HEK293T (cell line): ENCODE data around the gene FGFR1OP2.

Experiments
- CTCF ChIA-PET: fragments of 350-600 bp; formaldehyde crosslinking; extraction: SDS; loops from one replicate; lab custom pipeline; 2021; ENCODE audit warnings: antibody characterized with exemption, inconsistent platforms; lab: Yijun Ruan, JAX
- POLR2A ChIA-PET: fragments of 350-600 bp; formaldehyde crosslinking; extraction: SDS; loops from one replicate; lab custom pipeline; 2020; ENCODE audit warnings: antibody characterized with exemption, inconsistent platforms; lab: Yijun Ruan, JAX
- DNase-seq: peaks from one replicate; pipeline ENCODE4 v3.0.0; 2012; ENCODE audit warnings: mixed read lengths; ENCODE audit errors: extremely low spot score
- ARNT ChIP-seq: fragments of 450-650 bp; IDR thresholded peaks from 2 replicates; pipeline ENCODE4 v1.6.1; 2017; ENCODE audit warnings: mild to moderate bottlenecking
- BHLHE40 ChIP-seq: fragments of 450-650 bp; IDR thresholded peaks from 2 replicates; pipeline ENCODE4 v1.6.1; 2016; ENCODE audit warnings: mild to moderate bottlenecking, moderate library complexity, borderline replicate concordance
- CTBP1 ChIP-seq: fragments of 450-650 bp; IDR thresholded peaks from 2 replicates; pipeline ENCODE4 v1.6.1; 2016; ENCODE audit warnings: borderline replicate concordance
- ELF4 ChIP-seq: fragments of 450-650 bp; IDR thresholded peaks from 2 replicates; pipeline ENCODE4 v1.6.1; 2017; ENCODE audit warnings: antibody characterized with exemption
- FOXA1 ChIP-seq: fragments of 450-650 bp; IDR thresholded peaks from 2 replicates; pipeline ENCODE4 v1.6.1; 2016; ENCODE audit warnings: mild to moderate bottlenecking
- FOXK2 ChIP-seq: fragments of 450-650 bp; IDR thresholded peaks from 2 replicates; pipeline ENCODE4 v1.6.1; 2016; ENCODE audit warnings: mild to moderate bottlenecking
- FOXM1 ChIP-seq: fragments of 450-650 bp; IDR thresholded peaks from 2 replicates; pipeline ENCODE4 v1.6.1; 2017; ENCODE audit warnings: mild to moderate bottlenecking, borderline replicate concordance
- HDGF ChIP-seq: fragments of 450-650 bp; IDR thresholded peaks from 2 replicates; pipeline ENCODE4 v1.6.1; 2017; ENCODE audit warnings: antibody characterized with exemption, borderline replicate concordance
- L3MBTL2 ChIP-seq: fragments of 450-650 bp; conservative IDR thresholded peaks from 2 replicates; pipeline ENCODE4 v1.6.1; 2016; ENCODE audit warnings: mild to moderate bottlenecking
- LEF1 ChIP-seq: fragments of 450-650 bp; IDR thresholded peaks from 2 replicates; pipeline ENCODE4 v1.6.1; 2017; ENCODE audit warnings: mild to moderate bottlenecking, borderline replicate concordance
- NFRKB ChIP-seq: fragments of 450-650 bp; IDR thresholded peaks from 2 replicates; pipeline ENCODE4 v1.6.1; 2016; ENCODE audit warnings: mild to moderate bottlenecking, moderate library complexity
- PKNOX1 ChIP-seq: fragments of 450-650 bp; IDR thresholded peaks from 2 replicates; pipeline ENCODE4 v1.6.1; 2016
- SP1 ChIP-seq: fragments of 450-650 bp; IDR thresholded peaks from 2 replicates; pipeline ENCODE4 v1.6.1; 2017
- SUZ12 ChIP-seq: fragments of 450-650 bp; IDR thresholded peaks from 2 replicates; pipeline ENCODE4 v1.6.1; 2016; ENCODE audit warnings: mild to moderate bottlenecking
- TARDBP ChIP-seq: fragments of 450-650 bp; IDR thresholded peaks from 2 replicates; pipeline ENCODE4 v1.6.1; 2016
- ZNF384 ChIP-seq: fragments of 450-650 bp; IDR thresholded peaks from 2 replicates; pipeline ENCODE4 v1.6.1; 2016

FGFR1OP2 gene

GRCh38 chr12:27014859-27015729 is 76.8 kb downstream of the FGFR1OP2 start:
- DNase-seq, result no peak
- ChIA-PET POLR2A (interaction anchor here (2.4 kb wide), 1 partner anchor 7 kb away, joined by 8 read pairs; the partner anchor contains the start of gene MED21), CTCF (interaction anchor here (0.7 to 2.3 kb wide), 7 partner anchors 14 to 691 kb away, joined by 3 to 10 read pairs (median 3); no protein-coding TSS in a partner anchor)
- TF ChIP-seq LEF1, result no peak
- TF ChIP-seq L3MBTL2, result no peak
- TF ChIP-seq CTBP1, result no peak
- TF ChIP-seq ELF4, result no peak
- no peak for TF ChIP-seq SUZ12
- no peak for TF ChIP-seq PKNOX1
- no peak for TF ChIP-seq FOXA1
- TF ChIP-seq HDGF, result no peak
- TF ChIP-seq TARDBP, result no peak
- no peak for TF ChIP-seq NFRKB
- TF ChIP-seq SP1, result no peak
- TF ChIP-seq ZNF384, result no peak
- TF ChIP-seq FOXM1, result no peak
- TF ChIP-seq BHLHE40, result no peak
- TF ChIP-seq ARNT, result no peak
- TF ChIP-seq FOXK2, result no peak

- TF ChIP-seq ZNF384 (peak; percentile 56), FOXK2 (no peak)
- DNase-seq, result no peak
- ChIA-PET CTCF (interaction anchor here (0.7 to 2.3 kb wide), 9 partner anchors 14 to 749 kb away, joined by 3 to 10 read pairs (median 3); no protein-coding TSS in a partner anchor), POLR2A (no interaction called here)
Measured at GRCh38 chr12:27015730-27016076, 77.4 kb downstream of the FGFR1OP2 start.
